Loucy (cell line): ENCODE measurements around the gene ANGPTL2.

ENCODE experiments used
- H2AFZ ChIP-seq: fragments of 200-600 bp; sonication (generic); 2 replicates; pipeline ENCODE4 v1.6.0; 2016; ENCODE audit warnings: antibody characterized with exemption, mild to moderate bottlenecking, low read length, moderate library complexity
- H3F3A ChIP-seq: fragments of 200-600 bp; 2 replicates; pipeline ENCODE4 v1.6.0; 2016; ENCODE audit warnings: antibody characterized with exemption, low read depth, mild to moderate bottlenecking
- H3K27me3 ChIP-seq: fragments of 200-600 bp; sonication (generic); 2 replicates; pipeline ENCODE4 v1.6.1; 2014; ENCODE audit warnings: low read length, mild to moderate bottlenecking; ENCODE audit not compliant: insufficient read depth, poor library complexity, severe bottlenecking
- H3K36me3 ChIP-seq: fragments of 200-600 bp; sonication (generic); 2 replicates; pipeline ENCODE4 v1.6.1; 2016; ENCODE audit warnings: low read length; ENCODE audit not compliant: insufficient read depth
- H3K4me1 ChIP-seq: fragments of 200-600 bp; sonication (generic); 2 replicates; pipeline ENCODE4 v1.5.1; 2014; ENCODE audit warnings: low read length, mild to moderate bottlenecking; ENCODE audit not compliant: insufficient read depth, poor library complexity, severe bottlenecking
- H3K4me2 ChIP-seq: fragments of 200-600 bp; sonication (generic); 2 replicates; pipeline ENCODE4 v1.6.0; 2014; ENCODE audit warnings: antibody characterized with exemption, low read length, low read depth, mild to moderate bottlenecking; ENCODE audit not compliant: poor library complexity, severe bottlenecking
- H3K4me3 ChIP-seq: fragments of 200-600 bp; sonication (generic); 2 replicates; pipeline ENCODE4 v1.5.1; 2014; ENCODE audit warnings: low read length, mild to moderate bottlenecking, mixed read lengths; ENCODE audit not compliant: poor library complexity, severe bottlenecking
- H3K79me2 ChIP-seq: fragments of 200-600 bp; sonication (generic); 2 replicates; pipeline ENCODE4 v1.6.1; 2014; ENCODE audit warnings: low read length; ENCODE audit not compliant: insufficient read depth
- H3K9ac ChIP-seq: fragments of 200-600 bp; sonication (generic); 2 replicates; pipeline ENCODE4 v1.6.0; 2014; ENCODE audit warnings: mild to moderate bottlenecking, low read depth, low read length, moderate library complexity; ENCODE audit not compliant: poor library complexity, severe bottlenecking
- H3K9me2 ChIP-seq: fragments of 200-600 bp; sonication (generic); replicated peaks from 2 replicates; pipeline ENCODE4 v1.6.1; 2016; ENCODE audit warnings: low read depth, low read length, mixed read lengths
- H3K9me3 ChIP-seq: fragments of 200-600 bp; sonication (generic); 2 replicates; pipeline ENCODE4 v1.6.1; 2014; ENCODE audit warnings: mild to moderate bottlenecking, antibody characterized with exemption, low read length, low read depth; ENCODE audit not compliant: insufficient read depth
- H4K20me1 ChIP-seq: fragments of 200-600 bp; sonication (generic); 2 replicates; pipeline ENCODE4 v1.6.0; 2014; ENCODE audit warnings: antibody characterized with exemption, low read length, mild to moderate bottlenecking; ENCODE audit not compliant: insufficient read depth, poor library complexity, severe bottlenecking
- EZH2phosphoT487 ChIP-seq: fragments of 200-600 bp; IDR thresholded peaks from 2 replicates; pipeline ENCODE4 v1.6.1; 2018; ENCODE audit warnings: antibody characterized with exemption, mild to moderate bottlenecking, moderate library complexity, borderline replicate concordance
- TF ChIP-seq, protein P1 (sequence below): fragments of 200-600 bp; sonication (generic); conservative IDR thresholded peaks from 2 replicates; pipeline ENCODE4 v1.5.1; 2014; ENCODE audit warnings: mild to moderate bottlenecking, antibody characterized with exemption, low read length

ANGPTL2 gene

GRCh38 chr9:127049044-127049443, 73.4 kb downstream of the ANGPTL2 start:
- H3K9me2 ChIP-seq = no peaks in the 10 kb centered on the region
- no peaks in the 10 kb centered on the region; the same call in 1 of the 2 replicates for H3K36me3 ChIP-seq
- no peak overlapping the region for H3K4me3 ChIP-seq
- H3K79me2 ChIP-seq = no peaks in the 10 kb centered on the region
- H3K9me3 ChIP-seq = no peaks in the 10 kb centered on the region
- H3K4me1 ChIP-seq = no peaks in the 10 kb centered on the region
- no peak overlapping the region for H3K9ac ChIP-seq
- no peaks in the 10 kb centered on the region for H4K20me1 ChIP-seq
- no peak overlapping the region for H2AFZ ChIP-seq
- no peaks in the 10 kb centered on the region for H3K27me3 ChIP-seq
- no peak overlapping the region for H3K4me2 ChIP-seq
- no peak for TF ChIP-seq EZH2phosphoT487
- TF ChIP-seq, protein P1, sequence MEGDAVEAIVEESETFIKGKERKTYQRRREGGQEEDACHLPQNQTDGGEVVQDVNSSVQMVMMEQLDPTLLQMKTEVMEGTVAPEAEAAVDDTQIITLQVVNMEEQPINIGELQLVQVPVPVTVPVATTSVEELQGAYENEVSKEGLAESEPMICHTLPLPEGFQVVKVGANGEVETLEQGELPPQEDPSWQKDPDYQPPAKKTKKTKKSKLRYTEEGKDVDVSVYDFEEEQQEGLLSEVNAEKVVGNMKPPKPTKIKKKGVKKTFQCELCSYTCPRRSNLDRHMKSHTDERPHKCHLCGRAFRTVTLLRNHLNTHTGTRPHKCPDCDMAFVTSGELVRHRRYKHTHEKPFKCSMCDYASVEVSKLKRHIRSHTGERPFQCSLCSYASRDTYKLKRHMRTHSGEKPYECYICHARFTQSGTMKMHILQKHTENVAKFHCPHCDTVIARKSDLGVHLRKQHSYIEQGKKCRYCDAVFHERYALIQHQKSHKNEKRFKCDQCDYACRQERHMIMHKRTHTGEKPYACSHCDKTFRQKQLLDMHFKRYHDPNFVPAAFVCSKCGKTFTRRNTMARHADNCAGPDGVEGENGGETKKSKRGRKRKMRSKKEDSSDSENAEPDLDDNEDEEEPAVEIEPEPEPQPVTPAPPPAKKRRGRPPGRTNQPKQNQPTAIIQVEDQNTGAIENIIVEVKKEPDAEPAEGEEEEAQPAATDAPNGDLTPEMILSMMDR = no peak
- H3F3A ChIP-seq = no peaks in the 10 kb centered on the region

DNA sequence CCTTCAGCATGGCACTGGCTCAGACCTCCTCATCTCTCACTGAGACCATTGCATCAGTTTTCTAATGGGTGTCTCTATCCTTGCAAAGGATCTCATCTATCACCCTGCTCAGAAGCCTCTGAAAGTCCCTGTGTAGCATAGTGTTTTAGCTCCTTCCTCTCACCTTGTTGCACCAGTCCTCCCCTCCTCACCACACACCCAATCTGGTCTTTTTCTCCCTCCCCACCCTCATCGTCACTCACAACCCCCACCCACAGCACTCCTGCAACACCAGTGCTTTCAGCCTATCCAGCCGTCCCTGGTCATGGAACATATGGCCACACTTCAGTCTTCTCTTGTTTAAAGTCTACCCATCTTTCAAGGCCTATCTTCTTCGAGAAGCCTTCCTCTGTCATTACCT, 74.5 kb downstream of the ANGPTL2 start:
- no peak overlapping the region for H3K9ac ChIP-seq

GRCh38 chr9:127045148-127045547, 77.3 kb downstream of the ANGPTL2 start:
- Histone ChIP-seq H3K4me3 (no peak overlapping the region), H3K9me3 (no peaks in the 10 kb centered on the region), H3K27me3 (no peaks in the 10 kb centered on the region), H3K9ac (no peak overlapping the region), H4K20me1 (no peaks in the 10 kb centered on the region), H3K36me3 (no peaks in the 10 kb centered on the region), H2AFZ (no peak overlapping the region), H3K79me2 (no peaks in the 10 kb centered on the region), H3K4me1 (no peaks in the 10 kb centered on the region), H3K9me2 (no peaks in the 10 kb centered on the region), H3F3A (no peaks in the 10 kb centered on the region), H3K4me2 (no peak overlapping the region)
- TF ChIP-seq, protein P1 = no peak
- TF ChIP-seq EZH2phosphoT487 = no peak

More for the DNA sequence above, 74.5 kb downstream of the ANGPTL2 start:
- H3K9me2 ChIP-seq = no peaks in the 10 kb centered on the region
- H3K79me2 ChIP-seq = no peaks in the 10 kb centered on the region
- TF ChIP-seq, protein P1 = no peak
- no peak for TF ChIP-seq EZH2phosphoT487
- H3K36me3 ChIP-seq = no peaks in the 10 kb centered on the region
- no peaks in the 10 kb centered on the region for H4K20me1 ChIP-seq
- H2AFZ ChIP-seq = no peak overlapping the region
- H3K4me2 ChIP-seq = no peak overlapping the region
- H3K4me1 ChIP-seq = no peaks in the 10 kb centered on the region
- no peaks in the 10 kb centered on the region for H3K27me3 ChIP-seq
- no peaks in the 10 kb centered on the region for H3F3A ChIP-seq
- H3K9me3 ChIP-seq = no peaks in the 10 kb centered on the region
- H3K4me3 ChIP-seq = no peak overlapping the region
